ENCODE data around the gene DGCR2. TPM values are rescaled to one million over a fixed set of nuclear protein-coding genes. Genes with fewer than 3 reads are reported as not detected.
A peak's percentile ranks its signal among the peaks of the same experiment; 100 is the strongest.

Gene DGCR2
- total and polyA plus RNA-seq, 2 of the 4 experiments (the other 2 are of a cell fraction) = 17.2 to 35.4 TPM

DNA sequence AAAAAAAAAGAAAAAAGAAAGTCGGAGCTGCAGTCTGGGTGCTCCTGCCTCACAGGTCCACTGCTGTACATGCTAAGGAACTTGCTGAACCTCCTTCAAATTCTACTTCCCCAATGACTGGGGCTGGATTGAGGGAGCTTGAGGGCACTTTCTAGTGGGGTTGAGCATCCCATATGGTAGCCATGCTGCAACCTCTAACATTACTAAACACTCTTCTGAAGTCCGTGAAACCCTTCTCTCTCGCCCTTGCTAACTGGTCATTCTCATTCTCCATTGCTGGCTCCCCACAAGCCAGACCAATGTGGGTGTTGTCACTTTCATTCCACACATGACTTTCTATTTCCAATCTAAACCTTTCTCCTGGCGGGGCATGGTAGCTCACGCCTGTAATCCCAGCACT is 21.0 kb upstream of the DGCR2 start:
- intact Hi-C loops (cut with micrococcal nuclease) (no loop called here), in situ Hi-C loops (cut with MboI; ENCODE audit: low sequenced_read_pairs) (no loop called here), dilution Hi-C loops (cut with HindIII; ENCODE audit: low sequenced_read_pairs, unreplicated experiment) (no loop called here)
- no peak overlapping the region for H3K23ac ChIP-seq (ENCODE audit: low read depth, low read length)
- H3K4ac ChIP-seq (ENCODE audit: low read depth, low read length) = no peak overlapping the region; the same call in 1 of the 2 replicates
- no peak overlapping the region for H2BK5ac ChIP-seq (ENCODE audit: low read depth, low read length, poor library complexity, severe bottlenecking)
- 100% methylated on average over 2 of the region's 5 CpGs; no CpG with 5 or more reads in 1 of the 2 experiments for WGBS, 2 experiments (ENCODE audit: extremely low coverage in 2 of 2, insufficient read length in 1 of 2)
- H3K36me3 ChIP-seq (ENCODE audit: control insufficient read depth, insufficient read depth, low read length) = peaks cover 40% of the 10 kb centered on the region
- TF ChIP-seq POLR2A (IDR thresholded peaks at IDR 0.05; ENCODE audit: low read depth, low read length) = no peak
- TF ChIP-seq MAFK (IDR thresholded peaks at IDR 0.05; ENCODE audit: low read depth, low read length) = no peak
- no peak for TF ChIP-seq CEBPB (IDR thresholded peaks at IDR 0.05; ENCODE audit: low read depth, low read length)
- TF ChIP-seq, protein P1, sequence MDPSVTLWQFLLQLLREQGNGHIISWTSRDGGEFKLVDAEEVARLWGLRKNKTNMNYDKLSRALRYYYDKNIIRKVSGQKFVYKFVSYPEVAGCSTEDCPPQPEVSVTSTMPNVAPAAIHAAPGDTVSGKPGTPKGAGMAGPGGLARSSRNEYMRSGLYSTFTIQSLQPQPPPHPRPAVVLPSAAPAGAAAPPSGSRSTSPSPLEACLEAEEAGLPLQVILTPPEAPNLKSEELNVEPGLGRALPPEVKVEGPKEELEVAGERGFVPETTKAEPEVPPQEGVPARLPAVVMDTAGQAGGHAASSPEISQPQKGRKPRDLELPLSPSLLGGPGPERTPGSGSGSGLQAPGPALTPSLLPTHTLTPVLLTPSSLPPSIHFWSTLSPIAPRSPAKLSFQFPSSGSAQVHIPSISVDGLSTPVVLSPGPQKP (IDR thresholded peaks at IDR 0.05; ENCODE audit: borderline replicate concordance, low read depth, low read length) = no peak
- TF ChIP-seq FOS (IDR thresholded peaks at IDR 0.05; ENCODE audit: low read depth, low read length) = no peak
- TF ChIP-seq, protein P2, sequence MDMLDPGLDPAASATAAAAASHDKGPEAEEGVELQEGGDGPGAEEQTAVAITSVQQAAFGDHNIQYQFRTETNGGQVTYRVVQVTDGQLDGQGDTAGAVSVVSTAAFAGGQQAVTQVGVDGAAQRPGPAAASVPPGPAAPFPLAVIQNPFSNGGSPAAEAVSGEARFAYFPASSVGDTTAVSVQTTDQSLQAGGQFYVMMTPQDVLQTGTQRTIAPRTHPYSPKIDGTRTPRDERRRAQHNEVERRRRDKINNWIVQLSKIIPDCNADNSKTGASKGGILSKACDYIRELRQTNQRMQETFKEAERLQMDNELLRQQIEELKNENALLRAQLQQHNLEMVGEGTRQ (IDR thresholded peaks at IDR 0.05; ENCODE audit: low read depth, low read length) = no peak
- TF ChIP-seq MXI1 (IDR thresholded peaks at IDR 0.05; ENCODE audit: borderline replicate concordance, low read depth, low read length) = no peak
- TF ChIP-seq, protein P3, sequence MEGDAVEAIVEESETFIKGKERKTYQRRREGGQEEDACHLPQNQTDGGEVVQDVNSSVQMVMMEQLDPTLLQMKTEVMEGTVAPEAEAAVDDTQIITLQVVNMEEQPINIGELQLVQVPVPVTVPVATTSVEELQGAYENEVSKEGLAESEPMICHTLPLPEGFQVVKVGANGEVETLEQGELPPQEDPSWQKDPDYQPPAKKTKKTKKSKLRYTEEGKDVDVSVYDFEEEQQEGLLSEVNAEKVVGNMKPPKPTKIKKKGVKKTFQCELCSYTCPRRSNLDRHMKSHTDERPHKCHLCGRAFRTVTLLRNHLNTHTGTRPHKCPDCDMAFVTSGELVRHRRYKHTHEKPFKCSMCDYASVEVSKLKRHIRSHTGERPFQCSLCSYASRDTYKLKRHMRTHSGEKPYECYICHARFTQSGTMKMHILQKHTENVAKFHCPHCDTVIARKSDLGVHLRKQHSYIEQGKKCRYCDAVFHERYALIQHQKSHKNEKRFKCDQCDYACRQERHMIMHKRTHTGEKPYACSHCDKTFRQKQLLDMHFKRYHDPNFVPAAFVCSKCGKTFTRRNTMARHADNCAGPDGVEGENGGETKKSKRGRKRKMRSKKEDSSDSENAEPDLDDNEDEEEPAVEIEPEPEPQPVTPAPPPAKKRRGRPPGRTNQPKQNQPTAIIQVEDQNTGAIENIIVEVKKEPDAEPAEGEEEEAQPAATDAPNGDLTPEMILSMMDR (conservative IDR thresholded peaks at IDR 0.05; ENCODE audit: low read depth, low read length) = no peak
- TF ChIP-seq SMC3 (IDR thresholded peaks at IDR 0.05; ENCODE audit: low read depth, low read length) = no peak
- TF ChIP-seq MAZ (IDR thresholded peaks at IDR 0.05; ENCODE audit: borderline replicate concordance, low read depth, low read length) = no peak
- no peak for TF ChIP-seq CHD1 (IDR thresholded peaks at IDR 0.05; ENCODE audit: low read depth, low read length)
- no peak for TF ChIP-seq RCOR1 (IDR thresholded peaks at IDR 0.05; ENCODE audit: insufficient replicate concordance, low read length)
- no peak for DNase-seq
- ChIA-PET POLR2A (ENCODE audit: unreplicated experiment) (interaction anchor here (0.6 kb wide), 1 partner anchor 39 kb away, joined by 3 read pairs; no protein-coding TSS in a partner anchor), CTCF (no interaction called here)
- peaks cover 14% of the 10 kb centered on the region for H3K27me3 ChIP-seq (ENCODE audit: control insufficient read depth, insufficient read depth, low read length)
- H3K4me3 ChIP-seq (ENCODE audit: insufficient read depth, low read depth, low read length) = no peak overlapping the region
- H2BK15ac ChIP-seq (ENCODE audit: low read depth, low read length) = no peak overlapping the region
- BruUV-seq (replicated peaks) = no TSS peak
- no peak overlapping the region for H4K5ac ChIP-seq (ENCODE audit: low read depth, low read length)
- no peak overlapping the region for H3K27ac ChIP-seq (ENCODE audit: insufficient read depth, low read length)
- H3K56ac ChIP-seq (ENCODE audit: extremely low read depth, insufficient read depth, low read length) = no peak overlapping the region
- H3K9me3 ChIP-seq (ENCODE audit: control insufficient read depth, insufficient read depth, low read length) = no peaks in the 10 kb centered on the region
- H3K14ac ChIP-seq (replicated peaks; ENCODE audit: low read depth, low read length) = no peak overlapping the region
- peaks cover 4% of the 10 kb centered on the region for H4K20me1 ChIP-seq (ENCODE audit: insufficient read depth, low read length)
- H2AFZ ChIP-seq (replicated peaks; ENCODE audit: low read length, poor library complexity) = peak overlapping the region; percentile 55
- no peak overlapping the region for H3K18ac ChIP-seq (ENCODE audit: low read depth, low read length)
- H3K79me1 ChIP-seq (ENCODE audit: low read depth in 1 of 2, low read length in 2 of 2) = peaks cover 7 to 27% of the 10 kb centered on the region in 2 experiments
- no peaks in the 10 kb centered on the region for H3K4me1 ChIP-seq (ENCODE audit: control insufficient read depth, insufficient read depth, low read length)
- 0 out of 2 replicates have a peak, but pooled peaks cover 3% of the 10 kb centered on the region for H3K9me1 ChIP-seq (ENCODE audit: insufficient read depth, low read length)
- H3K9ac ChIP-seq (ENCODE audit: low read depth, low read length) = no peak overlapping the region
- H4K91ac ChIP-seq (ENCODE audit: insufficient read depth, low read depth, low read length) = no peak overlapping the region
- no peak overlapping the region; the same call in 1 of the 2 replicates for H3K4me2 ChIP-seq (ENCODE audit: low read depth, low read length)
- H2AK9ac ChIP-seq (replicated peaks; ENCODE audit: low read depth, low read length, poor library complexity) = peak overlapping the region; percentile 23
- H2BK20ac ChIP-seq (ENCODE audit: low read depth, low read length) = no peak overlapping the region
- ATAC-seq (ENCODE audit: low read depth) = no peak
- no peak overlapping the region for H2AK5ac ChIP-seq (ENCODE audit: low read depth, low read length)
- no peak overlapping the region for H2BK120ac ChIP-seq (ENCODE audit: low read depth, low read length)
- H4K8ac ChIP-seq (ENCODE audit: low read depth in 2 of 2, low read length in 2 of 2) = no peak overlapping the region

All from IMR-90 (cell line).